Activated naive CD4-positive, alpha-beta T cell treated with Interleukin-2 at 50 U/mL for 16 hours (primary cell): ENCODE measurements around the gene RGL2.
"Not testable (repeated sequence)": the region's sequence is repeated elsewhere in the genome, so short reads cannot be mapped to it uniquely, and the experiment has no call there.

Source experiments
- DNase-seq: peaks from one replicate; pipeline ENCODE4 v3.0.0-alpha.2; 2020

Gene RGL2

DNA sequence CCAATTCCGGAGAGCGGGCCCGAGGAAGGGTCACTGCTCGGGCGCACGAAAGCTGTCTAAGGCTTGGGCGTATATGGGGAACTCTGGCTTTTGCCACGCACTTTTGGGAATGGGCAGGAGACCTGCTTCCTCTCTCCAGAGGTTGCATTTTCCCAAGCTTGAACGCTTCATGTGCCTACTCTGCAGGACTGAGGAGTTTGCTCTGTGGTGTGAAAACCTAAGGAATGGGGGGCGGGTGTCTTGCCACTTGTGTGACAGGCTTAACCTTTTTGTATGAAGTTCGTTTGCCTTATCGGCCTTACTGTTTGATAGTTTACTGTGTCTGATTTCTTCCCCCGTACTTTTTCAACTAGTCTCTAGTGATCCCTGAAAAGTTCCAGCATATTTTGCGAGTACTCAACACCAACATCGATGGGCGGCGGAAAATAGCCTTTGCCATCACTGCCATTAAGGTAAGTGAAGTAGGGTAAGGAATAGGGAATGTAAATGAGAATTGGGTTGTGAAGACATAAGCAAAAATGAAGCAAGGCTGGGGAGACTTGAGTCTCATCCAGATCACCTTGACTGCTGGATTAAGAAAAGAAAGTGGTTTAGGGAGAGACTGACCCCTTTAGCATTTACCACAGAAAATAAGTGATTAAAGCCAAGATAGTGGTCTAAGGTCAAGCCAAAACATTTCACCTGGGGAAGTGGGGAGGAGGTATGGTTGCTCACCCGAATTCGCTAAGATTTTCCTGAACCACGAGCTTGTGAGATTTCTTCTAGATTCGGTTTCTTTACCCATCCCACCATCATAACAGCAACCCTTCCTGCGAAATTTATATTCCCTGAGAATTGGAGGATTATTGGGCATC lies 26.2 kb downstream of the RGL2 start:
- no peak for DNase-seq

GRCh38 chr6:33271468-33272274 lies 27.1 kb downstream of the RGL2 start, which contains the start of the genes RPS18 and VPS52:
TSS of gene RPS18 (plus strand) at chr6:33272075. CDS start at chr6:33272120, 45 bp downstream.
TSS of gene VPS52 (minus strand) at chr6:33271876. CDS start at chr6:33271675, 201 bp downstream.
- DNase-seq, result peak; percentile 91

DNA sequence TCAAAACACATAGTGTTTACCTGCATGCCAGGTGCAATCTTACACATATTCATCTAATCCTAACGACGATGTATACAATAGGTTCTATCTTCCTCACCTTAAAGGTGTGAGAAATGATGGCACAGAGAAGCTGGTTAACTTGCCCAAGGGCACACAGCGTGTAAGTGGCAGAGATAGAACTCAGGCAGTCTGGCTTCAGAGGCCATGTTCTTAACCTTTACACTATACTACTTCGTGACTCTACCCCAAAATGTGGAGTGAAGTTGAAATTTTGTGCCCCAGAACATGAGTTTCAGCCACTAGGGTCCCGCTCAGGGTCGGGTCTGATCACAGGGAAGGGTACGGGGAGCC lies 27.6 kb downstream of the RGL2 start:
- DNase-seq, result no peak

DNA sequence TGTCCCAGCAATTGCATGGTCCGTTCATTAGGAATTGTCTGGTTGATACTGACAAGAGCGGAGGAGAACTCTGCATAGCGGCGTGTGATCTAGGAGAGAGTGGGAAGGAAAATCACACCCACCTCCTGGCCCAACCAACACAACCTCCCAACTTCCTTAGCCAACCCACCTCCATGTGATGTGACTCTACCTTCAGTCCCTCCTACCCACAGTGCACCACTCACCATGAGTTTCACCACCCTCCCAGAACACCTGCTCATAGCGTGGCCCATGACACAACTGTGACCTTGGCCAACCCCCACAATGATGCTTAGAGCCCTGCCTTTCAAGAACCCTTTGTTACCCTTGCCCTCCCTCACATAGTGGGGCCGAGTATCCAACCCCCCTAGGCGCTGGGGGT lies 34.7 kb downstream of the RGL2 start:
- no peak for DNase-seq

GRCh38 chr6:33262490-33262889 lies 36.3 kb downstream of the RGL2 start:
- not testable (repeated sequence) for DNase-seq

GRCh38 chr6:33259032-33259431 lies 39.7 kb downstream of the RGL2 start:
- DNase-seq, result no peak

GRCh38 chr6:33254591-33254990 lies 44.2 kb downstream of the RGL2 start:
- no peak for DNase-seq

DNA sequence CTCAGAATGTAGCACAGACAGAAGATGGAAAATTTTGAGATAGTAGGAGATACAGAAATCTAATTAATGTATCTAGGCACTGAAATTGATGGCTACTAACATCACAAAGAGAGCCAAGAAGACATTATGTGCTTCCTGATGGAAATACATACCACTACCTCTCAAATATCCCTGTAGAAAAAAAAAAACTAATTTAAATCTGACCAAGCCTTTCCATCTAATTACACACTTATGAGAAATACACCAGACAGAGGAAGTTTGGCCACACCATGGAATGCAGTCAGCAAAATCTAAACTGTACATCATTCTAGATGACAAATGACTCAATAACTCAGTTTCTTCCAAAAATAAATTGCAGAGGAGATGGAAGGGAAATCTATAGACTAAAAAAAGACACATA lies 46.0 kb downstream of the RGL2 start:
- no peak for DNase-seq

- DNase-seq, result no peak
These were observed 47.2 kb downstream of the RGL2 start for GRCh38 chr6:33251395-33252012.

GRCh38 chr6:33250731-33251130 lies 48.0 kb downstream of the RGL2 start:
- DNase-seq, result no peak

DNA sequence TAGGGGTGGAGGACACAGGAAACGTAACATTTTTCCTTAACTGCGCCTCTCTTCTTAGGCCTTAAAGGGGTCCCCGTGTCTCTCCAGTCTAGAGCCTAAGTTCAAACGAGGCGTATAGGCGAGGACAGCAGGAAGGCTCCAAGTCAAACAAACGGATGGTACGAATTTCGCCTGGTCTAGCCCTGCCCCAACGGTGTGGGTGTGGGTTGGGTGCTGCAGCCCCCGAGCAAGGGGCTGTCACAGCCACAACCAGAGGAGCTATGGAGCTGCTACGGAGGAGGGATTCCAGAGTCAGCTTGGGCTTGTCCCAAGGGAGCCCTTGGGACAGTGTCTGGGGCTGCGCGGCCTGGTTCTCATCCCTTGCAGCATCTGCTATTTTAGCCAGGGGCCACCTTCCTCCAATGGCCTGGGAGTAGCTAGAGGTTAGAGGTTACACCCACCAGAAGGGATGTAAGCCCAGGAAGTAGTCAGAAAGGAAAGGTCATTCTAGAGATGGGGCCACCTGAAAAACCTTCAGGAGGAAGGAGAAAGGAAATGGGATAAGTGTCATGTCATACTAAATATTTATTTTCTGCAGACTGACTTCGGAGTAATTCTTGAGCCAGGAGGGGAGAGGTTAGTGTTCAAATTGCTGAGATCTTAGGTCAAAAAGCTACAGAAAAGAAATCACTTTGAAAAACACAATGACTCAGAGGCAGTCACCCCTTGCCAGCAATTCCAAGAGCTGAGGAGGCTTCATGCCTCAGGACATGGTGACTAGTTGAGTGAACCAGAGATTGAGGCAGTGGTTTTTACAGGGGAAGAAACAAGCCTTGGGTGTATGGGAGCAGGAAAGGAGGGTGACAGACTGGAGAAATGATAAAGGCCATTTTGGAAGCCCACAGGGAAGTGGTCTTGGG lies 48.8 kb downstream of the RGL2 start:
- no peak for DNase-seq

DNA sequence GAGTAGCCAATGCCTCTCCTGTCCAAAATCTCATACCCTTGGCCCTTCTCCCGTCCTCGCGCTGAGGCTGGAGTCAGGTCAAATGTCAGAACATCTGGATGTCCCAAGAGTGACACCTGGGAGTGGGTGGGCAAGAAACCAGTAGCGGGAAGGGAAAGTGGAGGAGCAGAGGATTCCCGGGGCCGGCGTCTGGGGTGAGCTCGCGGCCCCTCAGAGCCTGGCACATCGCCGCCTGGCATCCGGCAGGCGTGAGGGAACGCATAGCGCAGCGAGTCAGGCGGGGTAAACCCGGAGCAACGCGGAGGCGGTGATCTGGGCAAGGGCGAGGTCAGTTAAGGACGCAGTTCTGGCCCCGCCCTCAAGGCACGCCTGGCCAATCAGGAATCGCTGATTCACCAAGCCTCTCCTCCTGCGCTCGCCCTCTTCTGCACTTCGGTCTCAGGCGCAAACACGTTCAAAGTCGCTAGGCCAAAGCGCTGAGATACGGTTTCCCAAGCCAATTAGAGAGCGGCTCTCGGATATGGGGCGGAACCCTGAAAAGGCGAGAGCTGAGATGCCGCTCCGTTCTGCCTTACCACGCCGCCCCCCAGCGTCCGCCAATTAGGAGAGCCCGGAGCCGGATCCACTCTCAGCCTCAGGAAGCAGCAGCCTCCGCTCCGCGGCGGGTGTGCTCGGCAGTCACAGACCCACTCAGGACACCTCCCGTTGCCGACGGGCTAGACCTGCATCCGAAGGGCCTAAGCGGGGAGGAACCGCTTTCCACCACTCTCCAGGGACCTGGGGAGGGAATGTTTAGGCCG lies 49.6 kb downstream of the RGL2 start:
- peak; percentile 97 for DNase-seq

DNA sequence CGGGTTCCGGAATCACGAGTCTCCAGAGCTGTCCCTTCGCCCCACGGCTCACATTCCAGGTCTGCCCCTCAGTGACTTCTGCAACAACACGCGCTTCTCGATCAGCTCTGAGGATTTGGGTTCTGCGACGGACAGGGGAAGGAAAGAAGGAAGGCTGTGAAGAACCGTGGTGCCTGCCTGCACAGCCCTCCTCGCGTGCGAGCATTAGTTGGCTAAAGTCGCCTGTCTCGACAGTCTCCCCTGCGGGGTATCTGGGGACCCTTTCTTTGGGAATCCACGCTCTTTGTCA lies 50.2 kb downstream of the RGL2 start:
- no peak for DNase-seq

DNA sequence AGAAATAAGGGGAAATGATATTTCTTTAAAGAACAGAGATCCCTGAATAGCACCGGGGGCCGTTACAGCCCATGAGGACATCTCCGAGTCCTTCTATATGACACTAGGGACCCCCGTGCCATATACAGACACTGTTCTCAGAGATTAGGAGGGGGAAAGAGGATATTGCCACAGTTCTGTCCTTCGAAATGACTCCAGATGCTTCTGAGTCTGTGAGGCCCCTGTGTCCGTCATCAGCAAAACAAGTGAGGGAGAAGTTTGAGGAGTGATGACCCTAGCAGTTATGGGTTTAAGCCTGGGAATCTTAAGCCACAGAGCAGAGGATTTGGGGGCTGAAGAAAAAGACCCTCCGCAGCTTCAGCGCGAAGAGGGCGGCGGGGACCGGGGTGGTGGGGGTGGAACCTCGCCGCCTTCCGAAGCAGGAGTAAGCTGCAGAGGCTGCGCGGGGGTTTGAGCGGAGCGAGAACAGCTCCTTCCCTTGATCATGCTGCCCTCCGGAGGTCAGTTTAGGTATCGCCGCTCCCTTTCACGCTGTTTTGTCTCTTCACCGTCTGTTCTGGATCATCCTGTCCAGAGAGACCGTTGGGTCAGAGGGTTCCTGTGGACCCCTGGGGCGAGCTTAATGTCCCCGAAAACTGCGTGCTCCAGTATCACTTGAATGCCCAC lies 50.6 kb downstream of the RGL2 start:
- DNase-seq, result peak; percentile 93

- DNase-seq, result no peak
These were observed 55.3 kb downstream of the RGL2 start for GRCh38 chr6:33243476-33243875.

GRCh38 chr6:33241968-33242367 lies 56.8 kb downstream of the RGL2 start:
- no peak for DNase-seq
